ENCODE measurements around the gene CPXM2. TPM values are rescaled to one million over a fixed set of nuclear protein-coding genes. Genes with fewer than 3 reads are reported as not detected.

CPXM2 gene
- total and polyA plus RNA-seq, 5 experiments from 2014 or later, result not detected

DNA sequence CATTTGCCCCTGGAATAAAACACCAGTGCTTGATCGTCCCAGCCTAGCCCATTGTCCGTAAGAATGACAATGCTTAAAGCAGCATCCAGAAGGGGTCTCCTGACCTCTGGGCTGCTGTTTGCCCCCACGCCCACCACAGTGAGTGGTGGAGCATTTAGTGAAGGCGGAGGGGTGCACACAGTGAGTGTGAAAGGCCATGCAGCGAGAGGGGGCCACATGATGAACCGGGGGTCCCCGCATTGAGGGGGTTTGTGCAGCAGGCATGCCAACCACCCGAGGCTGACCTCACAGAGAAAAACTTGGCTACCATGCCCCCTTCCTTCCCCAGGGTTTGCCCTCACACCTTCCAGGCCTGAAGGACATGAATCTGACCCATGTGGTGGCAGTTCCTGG is 28.4 kb downstream of the CPXM2 start:
- H3K9me3 Mint-ChIP-seq, result no peaks in the 10 kb centered on the region
- no peak for DNase-seq
- no peak overlapping the region for H3K27ac Mint-ChIP-seq
- no peaks in the 10 kb centered on the region for H3K36me3 Mint-ChIP-seq
- H3K4me1 Mint-ChIP-seq, result no peaks in the 10 kb centered on the region
- POLR2A ChIA-PET, result no interaction called here
- no peak overlapping the region for H3K4me3 Mint-ChIP-seq
- ATAC-seq, result no peak
- peaks cover 0 to 41% (median 4%) of the 10 kb centered on the region in 5 donors for H3K27me3 Mint-ChIP-seq

DNA sequence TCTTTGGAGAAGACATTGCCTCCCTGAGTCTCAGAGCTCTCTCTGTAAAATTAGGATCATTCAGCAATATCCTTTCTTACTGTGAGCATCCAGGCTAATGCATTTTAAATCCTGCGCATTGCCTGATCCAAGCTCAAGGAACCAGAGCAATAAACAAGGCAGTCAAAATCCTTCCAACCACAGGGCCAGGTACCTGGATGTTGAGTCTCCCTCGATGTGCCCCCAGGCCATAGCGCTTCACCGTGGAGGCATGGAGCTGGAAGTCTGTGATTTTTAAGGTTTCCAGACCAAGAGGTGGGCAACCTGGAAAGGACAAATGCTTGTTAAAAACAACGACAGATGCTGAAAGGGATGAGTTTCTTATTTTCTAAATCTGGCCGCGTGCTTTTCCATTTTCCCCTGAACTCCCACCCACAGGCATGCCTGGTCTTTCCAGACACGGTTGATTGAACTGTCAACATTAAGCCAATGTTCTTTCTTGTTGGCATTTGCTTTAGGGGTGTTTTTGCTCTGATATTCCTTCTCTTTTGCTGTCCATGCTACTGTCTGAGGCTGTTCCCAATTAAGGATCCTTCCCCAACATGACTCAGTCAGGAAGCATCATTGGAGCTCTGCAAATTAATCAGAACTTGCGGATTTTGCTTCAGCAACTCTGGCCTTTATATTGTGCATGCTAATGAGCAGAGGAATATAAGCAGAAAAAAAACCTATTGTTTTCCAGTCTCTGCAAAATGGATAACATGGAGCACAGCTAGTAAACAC is 29.0 kb downstream of the CPXM2 start:
- H3K27me3 Mint-ChIP-seq, result peaks cover 0 to 35% (median 4%) of the 10 kb centered on the region in 5 donors
- no peak for DNase-seq
- H3K36me3 Mint-ChIP-seq, result no peaks in the 10 kb centered on the region
- H3K4me1 Mint-ChIP-seq, result no peaks in the 10 kb centered on the region
- no peak overlapping the region for H3K27ac Mint-ChIP-seq
- POLR2A ChIA-PET, result no interaction called here
- no peaks in the 10 kb centered on the region for H3K9me3 Mint-ChIP-seq
- no peak for ATAC-seq
- no peak overlapping the region for H3K4me3 Mint-ChIP-seq

DNA sequence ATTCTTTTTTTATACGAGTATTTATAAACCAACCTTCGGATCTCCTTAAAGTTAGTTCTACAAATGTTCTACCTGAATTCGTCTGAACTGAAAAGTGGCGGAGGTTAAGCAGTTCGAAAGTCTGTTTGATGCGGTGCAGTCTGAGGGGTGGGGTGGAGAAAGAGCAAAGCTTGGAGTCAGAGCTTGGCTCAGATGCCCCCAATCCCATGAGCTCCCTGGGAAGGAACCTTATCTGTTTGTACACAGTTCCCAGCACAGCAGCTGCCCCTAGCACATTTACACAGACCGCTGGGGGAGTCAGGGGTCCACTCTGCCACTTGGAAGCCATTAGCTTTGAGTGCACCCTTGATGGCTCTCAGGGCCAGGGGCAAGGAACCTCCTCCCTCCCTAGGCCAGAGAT is 30.8 kb downstream of the CPXM2 start:
- POLR2A ChIA-PET, result no interaction called here
- no peaks in the 10 kb centered on the region for H3K9me3 Mint-ChIP-seq

DNA sequence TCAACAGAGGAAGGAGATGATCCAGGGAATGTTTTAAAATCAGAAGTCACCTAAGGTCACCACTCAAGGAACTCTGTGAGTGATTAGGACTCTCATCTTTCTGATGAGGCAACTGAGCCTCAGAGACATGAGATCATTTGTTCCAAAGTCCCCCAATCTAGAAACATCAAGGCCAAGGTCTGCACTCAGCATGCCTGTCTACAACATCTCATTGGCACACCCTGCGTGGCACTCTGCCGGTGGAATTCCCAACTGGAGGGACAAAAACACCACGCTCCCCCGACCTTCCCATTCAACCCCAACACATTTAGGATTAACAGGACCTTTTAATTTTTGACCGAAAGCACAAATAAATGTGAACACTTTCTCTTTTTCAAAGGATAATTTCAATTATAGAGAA is 31.4 kb downstream of the CPXM2 start:
- H3K4me3 Mint-ChIP-seq, result no peak overlapping the region
- H3K4me1 Mint-ChIP-seq, result no peaks in the 10 kb centered on the region
- DNase-seq, result no peak
- POLR2A ChIA-PET, result no interaction called here
- ATAC-seq, result no peak
- no peaks in the 10 kb centered on the region for H3K9me3 Mint-ChIP-seq
- H3K27me3 Mint-ChIP-seq, result peaks cover 0 to 17% (median 4%) of the 10 kb centered on the region in 5 donors
- H3K27ac Mint-ChIP-seq, result no peak overlapping the region
- H3K36me3 Mint-ChIP-seq, result no peaks in the 10 kb centered on the region

More for the DNA sequence above, 30.8 kb downstream of the CPXM2 start:
- H3K4me3 Mint-ChIP-seq, result no peak overlapping the region
- peak overlapping the region in 1 of 10 donors; percentile 77 for H3K27ac Mint-ChIP-seq
- ATAC-seq (no peak), DNase-seq (no peak)
- H3K4me1 Mint-ChIP-seq, result no peaks in the 10 kb centered on the region
- peaks cover 0 to 18% (median 4%) of the 10 kb centered on the region in 5 donors for H3K27me3 Mint-ChIP-seq
- no peaks in the 10 kb centered on the region for H3K36me3 Mint-ChIP-seq

DNA sequence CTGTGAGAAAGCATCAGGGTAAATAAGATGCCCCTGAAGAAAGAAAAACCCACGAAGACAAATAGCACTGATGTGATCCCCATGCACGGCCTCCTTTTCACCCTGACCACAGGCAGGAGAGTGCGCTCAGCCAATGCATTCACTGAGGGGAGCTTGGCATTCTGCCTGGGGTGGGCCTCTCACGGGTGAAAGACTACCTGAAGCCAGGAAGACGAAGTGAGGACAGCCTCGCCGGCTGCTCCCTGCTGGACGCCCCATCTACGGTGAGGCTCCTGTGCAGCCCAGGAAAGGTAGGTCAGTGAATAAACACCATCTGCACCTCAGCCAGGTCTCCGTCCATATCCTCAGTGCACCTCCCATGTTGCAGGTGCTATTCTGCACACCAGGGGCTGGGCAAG is 32.0 kb downstream of the CPXM2 start:
- no peaks in the 10 kb centered on the region for H3K36me3 Mint-ChIP-seq
- DNase-seq (no peak), ATAC-seq (no peak)
- H3K9me3 Mint-ChIP-seq, result no peaks in the 10 kb centered on the region
- H3K27me3 Mint-ChIP-seq, result peaks cover 0 to 20% (median 2%) of the 10 kb centered on the region in 5 donors
- POLR2A ChIA-PET, result no interaction called here
- H3K4me3 Mint-ChIP-seq, result no peak overlapping the region
- no peak overlapping the region for H3K27ac Mint-ChIP-seq
- no peaks in the 10 kb centered on the region for H3K4me1 Mint-ChIP-seq

DNA sequence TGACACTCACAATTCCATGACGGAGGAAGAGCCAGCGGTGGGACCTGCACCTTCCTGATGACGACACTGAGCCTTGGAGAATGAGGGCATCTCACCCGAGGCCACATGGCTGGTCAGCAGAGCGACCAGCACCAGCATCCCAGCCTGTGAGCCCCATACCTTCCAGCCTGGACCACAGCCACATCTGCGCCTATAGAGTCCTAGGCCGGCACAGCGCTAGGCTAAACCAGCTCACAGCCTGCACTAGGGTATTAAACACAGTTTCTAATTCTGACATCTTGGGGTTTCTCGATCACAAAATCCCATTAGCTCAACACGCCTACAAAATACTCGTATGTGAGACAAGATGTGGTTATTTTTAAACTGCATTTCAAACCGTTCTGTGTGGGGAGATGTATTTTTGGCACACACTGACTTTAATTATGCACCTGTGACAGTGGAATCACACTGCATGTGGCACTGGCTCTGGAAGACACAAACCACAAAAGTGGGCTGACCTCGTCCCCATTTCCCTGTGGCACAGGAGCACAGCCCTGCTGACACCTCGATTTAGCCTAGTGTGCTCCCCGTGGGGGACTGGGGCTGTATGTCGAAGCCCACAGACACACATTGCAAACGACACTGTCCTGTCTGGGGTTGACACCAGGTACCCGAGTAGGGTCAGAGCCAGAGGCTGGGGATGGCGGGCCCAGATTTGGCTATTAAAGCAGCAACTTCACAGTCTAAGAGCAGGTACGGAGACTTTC is 32.5 kb downstream of the CPXM2 start:
- H3K27ac Mint-ChIP-seq, result no peak overlapping the region
- no peaks in the 10 kb centered on the region for H3K4me1 Mint-ChIP-seq
- no peaks in the 10 kb centered on the region for H3K36me3 Mint-ChIP-seq
- no peaks in the 10 kb centered on the region for H3K9me3 Mint-ChIP-seq
- peaks cover 0 to 16% (median 2%) of the 10 kb centered on the region in 5 donors for H3K27me3 Mint-ChIP-seq
- DNase-seq, result no peak
- H3K4me3 Mint-ChIP-seq, result no peak overlapping the region
- POLR2A ChIA-PET, result no interaction called here
- no peak for ATAC-seq

DNA sequence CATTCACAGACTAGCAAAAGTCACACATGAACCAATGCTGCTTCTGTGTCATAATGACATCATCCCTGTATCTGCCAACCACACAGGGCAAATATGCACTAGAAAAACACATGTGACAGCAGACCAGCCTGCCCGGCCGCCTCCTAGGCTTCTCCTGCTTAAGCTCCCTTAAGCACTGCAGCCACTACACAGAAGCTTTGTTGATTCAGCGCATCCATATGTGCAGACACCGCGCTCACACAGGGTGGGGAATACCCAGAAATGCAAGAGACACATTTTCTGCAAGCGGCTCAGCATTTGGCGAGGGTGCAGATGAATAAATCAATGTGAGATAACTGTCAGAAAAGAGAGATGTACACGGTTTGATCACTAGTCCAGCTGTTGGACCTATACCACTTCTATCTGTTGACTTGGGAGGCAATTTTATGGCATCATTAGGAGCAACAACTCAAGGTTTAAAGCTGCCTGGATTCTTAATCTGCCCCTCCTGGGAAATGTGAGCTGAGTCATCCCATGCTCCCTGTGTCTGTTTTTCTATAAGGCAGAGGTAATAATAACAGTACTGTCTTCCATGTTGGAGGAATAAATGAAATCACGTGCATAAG is 33.4 kb downstream of the CPXM2 start:
- POLR2A ChIA-PET, result no interaction called here
- no peaks in the 10 kb centered on the region for H3K9me3 Mint-ChIP-seq

DNA sequence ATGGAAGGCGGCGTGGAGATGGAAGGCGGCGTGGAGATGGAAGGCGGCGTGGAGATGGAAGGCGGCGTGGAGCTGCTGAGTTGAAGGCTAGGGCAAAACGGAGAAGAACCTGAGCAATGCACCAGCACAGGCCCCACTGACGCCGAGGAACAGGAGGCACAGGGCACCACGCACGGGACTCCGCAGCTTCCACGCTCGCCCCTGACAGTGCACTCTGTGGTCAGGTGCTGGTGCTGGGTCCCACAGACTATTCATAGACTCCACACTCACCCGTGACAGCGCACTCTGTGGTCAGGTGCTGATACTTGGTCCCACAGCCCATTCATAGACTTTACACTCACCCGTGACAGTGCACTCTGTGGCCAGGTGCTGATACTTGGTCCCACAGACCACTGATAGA is 34.0 kb downstream of the CPXM2 start:
- Mint-ChIP-seq H3K27ac (no peak overlapping the region), H3K27me3 (peaks cover 0 to 18% (median 4%) of the 10 kb centered on the region in 5 donors), H3K36me3 (no peaks in the 10 kb centered on the region), H3K4me1 (no peaks in the 10 kb centered on the region), H3K4me3 (no peak overlapping the region), H3K9me3 (no peaks in the 10 kb centered on the region)
- DNase-seq (no peak), ATAC-seq (no peak)
- POLR2A ChIA-PET, result no interaction called here

More for the DNA sequence above, 33.4 kb downstream of the CPXM2 start:
- Mint-ChIP-seq H3K36me3 (no peaks in the 10 kb centered on the region), H3K4me3 (no peak overlapping the region), H3K27ac (no peak overlapping the region), H3K4me1 (no peaks in the 10 kb centered on the region), H3K27me3 (peaks cover 0 to 13% (median 2%) of the 10 kb centered on the region in 5 donors)
- DNase-seq (no peak), ATAC-seq (no peak)

DNA sequence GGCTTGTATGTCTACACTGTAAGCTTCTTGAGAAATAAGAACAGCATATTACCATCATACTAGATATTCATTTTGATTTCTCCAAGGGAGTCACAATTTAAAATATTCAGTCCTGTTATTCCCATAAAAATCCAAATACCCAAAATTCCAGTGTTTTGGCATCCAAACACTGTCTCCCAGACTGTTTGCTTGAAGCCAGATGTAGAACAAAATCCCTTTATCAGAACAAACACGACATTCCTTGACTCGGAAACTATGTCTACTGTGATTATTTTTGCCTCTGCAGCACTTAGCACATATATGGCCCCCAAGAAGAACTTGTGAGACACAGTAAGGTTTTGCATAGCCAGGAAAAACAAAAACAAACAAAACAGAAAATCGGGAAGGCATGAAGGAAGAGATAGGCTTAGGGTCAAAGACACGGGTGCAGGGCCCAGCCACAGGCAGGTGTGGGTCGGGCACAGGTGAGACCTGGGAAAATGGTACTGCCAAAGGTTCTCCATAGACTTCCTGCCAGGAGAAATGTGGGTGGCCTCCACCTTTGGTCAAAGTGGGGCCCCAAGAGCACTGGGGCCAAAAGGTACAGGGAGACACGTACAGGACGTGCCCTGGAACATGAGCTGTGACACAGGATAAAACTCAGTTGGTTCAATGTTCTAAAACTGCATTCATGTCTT is 36.5 kb downstream of the CPXM2 start:
- H3K36me3 Mint-ChIP-seq, result no peaks in the 10 kb centered on the region
- no peaks in the 10 kb centered on the region for H3K4me1 Mint-ChIP-seq
- no peak for ATAC-seq
- peaks cover 8 to 27% (median 16%) of the 10 kb centered on the region in 5 donors for H3K27me3 Mint-ChIP-seq
- H3K9me3 Mint-ChIP-seq, result peaks cover 0 to 5% (median 0%) of the 10 kb centered on the region in 9 donors
- DNase-seq, result no peak
- no peak overlapping the region for H3K27ac Mint-ChIP-seq
- H3K4me3 Mint-ChIP-seq, result no peak overlapping the region
- POLR2A ChIA-PET, result no interaction called here

DNA sequence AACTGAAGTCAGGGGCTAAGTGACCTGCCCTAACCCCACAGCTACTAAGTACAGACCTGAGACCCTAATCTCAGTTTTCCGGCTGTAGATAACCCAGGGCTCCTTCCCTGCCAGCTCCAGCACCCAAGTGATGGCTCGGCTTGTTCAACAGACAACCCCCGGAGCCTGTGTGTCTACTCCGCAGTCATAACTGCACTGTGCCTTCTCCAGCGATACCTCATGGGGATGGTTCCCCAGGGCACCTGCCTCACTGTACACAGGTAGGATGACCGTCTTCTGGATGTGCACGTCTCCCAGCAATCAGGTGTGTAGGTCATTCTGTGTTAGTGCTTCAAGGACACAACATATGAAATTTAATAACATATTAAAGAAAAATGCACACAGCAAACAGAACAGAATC is 37.1 kb downstream of the CPXM2 start:
- H3K9me3 Mint-ChIP-seq, result peaks cover 0 to 5% (median 0%) of the 10 kb centered on the region in 9 donors
- DNase-seq (peak in 1 of 10 donors; percentile 10), ATAC-seq (no peak)
- no peak overlapping the region for H3K27ac Mint-ChIP-seq
- H3K36me3 Mint-ChIP-seq, result no peaks in the 10 kb centered on the region
- H3K27me3 Mint-ChIP-seq, result peaks cover 8 to 27% (median 16%) of the 10 kb centered on the region in 5 donors
- H3K4me1 Mint-ChIP-seq, result no peaks in the 10 kb centered on the region
- POLR2A ChIA-PET, result no interaction called here
- H3K4me3 Mint-ChIP-seq, result no peak overlapping the region

DNA sequence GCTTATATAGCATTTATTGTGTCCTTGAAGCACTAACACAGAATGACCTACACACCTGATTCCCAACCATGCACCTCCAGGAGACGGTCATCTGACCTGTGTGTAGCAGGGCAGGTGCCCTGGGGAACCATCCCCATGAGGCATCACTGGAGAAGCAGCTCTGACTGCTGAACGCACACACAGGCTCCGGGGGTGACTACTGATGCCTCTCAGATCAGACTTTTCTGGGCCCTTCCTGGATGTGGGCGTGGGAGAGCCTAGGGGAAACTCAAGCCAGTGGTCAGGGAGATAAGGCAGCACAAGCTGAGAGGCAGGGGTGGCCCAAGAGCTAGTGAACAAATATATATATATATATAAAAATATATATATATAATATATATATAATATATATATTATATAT is 37.6 kb downstream of the CPXM2 start:
- no peak for ATAC-seq
- POLR2A ChIA-PET, result no interaction called here
- H3K27me3 Mint-ChIP-seq, result peaks cover 8 to 27% (median 16%) of the 10 kb centered on the region in 5 donors
- H3K4me1 Mint-ChIP-seq, result no peaks in the 10 kb centered on the region
- no peaks in the 10 kb centered on the region for H3K36me3 Mint-ChIP-seq
- no peak overlapping the region for H3K27ac Mint-ChIP-seq
- no peak for DNase-seq
- peaks cover 0 to 5% (median 0%) of the 10 kb centered on the region in 9 donors for H3K9me3 Mint-ChIP-seq
- no peak overlapping the region for H3K4me3 Mint-ChIP-seq

DNA sequence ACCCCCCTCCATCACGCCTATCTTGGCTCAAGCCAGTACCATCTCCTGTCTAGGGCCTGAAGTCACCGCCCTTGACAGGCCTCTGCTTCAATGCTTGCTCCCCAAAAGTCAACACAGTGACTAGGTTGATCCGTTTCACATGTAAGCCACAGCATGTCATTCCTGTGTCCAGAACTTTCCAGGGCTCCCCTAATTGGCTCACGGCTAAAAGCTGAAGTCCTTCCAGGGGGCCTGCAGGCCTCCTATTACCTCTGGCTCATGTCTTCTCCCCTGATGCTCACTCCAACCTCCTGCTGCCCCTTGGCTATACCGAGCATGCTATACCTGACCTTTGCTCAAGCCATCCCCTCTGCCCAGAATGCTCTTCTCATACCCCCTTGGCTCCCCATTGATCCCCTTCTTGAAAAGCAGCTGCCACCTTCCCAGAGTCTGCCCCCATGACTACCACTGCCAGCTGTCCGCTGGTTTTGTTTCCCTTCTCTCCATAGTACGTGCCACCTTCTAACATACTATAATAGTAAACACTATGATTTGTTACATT is 39.1 kb downstream of the CPXM2 start:
- POLR2A ChIA-PET, result no interaction called here
- H3K9me3 Mint-ChIP-seq, result peaks cover 0 to 5% (median 0%) of the 10 kb centered on the region in 9 donors
- H3K36me3 Mint-ChIP-seq, result no peaks in the 10 kb centered on the region
- ATAC-seq (no peak), DNase-seq (no peak)
- H3K27ac Mint-ChIP-seq, result no peak overlapping the region
- H3K4me1 Mint-ChIP-seq, result no peaks in the 10 kb centered on the region
- peaks cover 8 to 27% (median 16%) of the 10 kb centered on the region in 5 donors for H3K27me3 Mint-ChIP-seq
- no peak overlapping the region for H3K4me3 Mint-ChIP-seq

All from naive thymus-derived CD8-positive, alpha-beta T cell (primary cell).